Measurements from ENCODE around the gene COLGALT1.

- no peak for TF ChIP-seq REST (IDR thresholded peaks at IDR 0.05)
- no peak for TF ChIP-seq CTCF (IDR thresholded peaks at IDR 0.05; ENCODE audit: low read depth, low read length, missing input control)
- no peak for TF ChIP-seq EGR1 (IDR thresholded peaks at IDR 0.05; ENCODE audit: low read depth in 2 of 2)
Observed at GRCh38 chr19:17565611-17566010, 10.2 kb downstream of the COLGALT1 start.
